IMR-90 (cell line): Measurements from ENCODE around the gene IMPG2. TPM values are rescaled to one million over a fixed set of nuclear protein-coding genes. Genes with fewer than 3 reads are reported as not detected.

Source experiments
- ATAC-seq: fragments of 200-7000 bp; cut with Tn5 transposase; 2 replicates; pipeline ENCODE4 v1.9.1; 2020; ENCODE audit warnings: low read depth, mild to moderate bottlenecking, moderate library complexity
- BruUV-seq: library from RNA; stranded (reverse); fragments of 400-500 nt; replicated peaks from 2 replicates; lab custom pipeline; 2021; lab: Mats Ljungman, UMichigan
- CTCF ChIA-PET: fragments of 300-600 bp; formaldehyde crosslinking; extraction: SDS; loops from one replicate; lab custom pipeline; 2021; ENCODE audit warnings: antibody characterized with exemption; lab: Yijun Ruan, JAX
- POLR2A ChIA-PET: fragments of 300-600 bp; sonication (Branson Sonifier 250); formaldehyde crosslinking; loops from one replicate; lab custom pipeline; 2022; ENCODE audit warnings: antibody characterized with exemption; ENCODE audit not compliant: unreplicated experiment; lab: Charles Lee
- DNase-seq: peaks from one replicate; pipeline ENCODE4 v3.0.0; 2013
- H2AFZ ChIP-seq: replicated peaks from 2 replicates; pipeline ENCODE3; 2013; ENCODE audit warnings: low read length, mild to moderate bottlenecking; ENCODE audit not compliant: poor library complexity
- H2AK5ac ChIP-seq: 2 replicates; pipeline ENCODE4 v1.6.1; 2013; ENCODE audit warnings: low read depth, low read length, inconsistent platforms
- H2AK9ac ChIP-seq: replicated peaks from 2 replicates; pipeline ENCODE3; 2013; ENCODE audit warnings: mild to moderate bottlenecking, low read depth, low read length, moderate library complexity; ENCODE audit not compliant: poor library complexity
- H2BK120ac ChIP-seq: 2 replicates; pipeline ENCODE4 v1.6.1; 2013; ENCODE audit warnings: low read depth, low read length, inconsistent platforms
- H2BK15ac ChIP-seq: 3 replicates; pipeline ENCODE4 v1.6.1; 2013; ENCODE audit warnings: low read depth, low read length, inconsistent platforms
- H2BK20ac ChIP-seq: 2 replicates; pipeline ENCODE4 v1.6.1; 2013; ENCODE audit warnings: low read depth, mild to moderate bottlenecking, inconsistent platforms, low read length, moderate library complexity
- H2BK5ac ChIP-seq: 2 replicates; pipeline ENCODE4 v1.6.1; 2013; ENCODE audit warnings: mild to moderate bottlenecking, low read depth, low read length, inconsistent platforms; ENCODE audit not compliant: poor library complexity, severe bottlenecking
- H3K14ac ChIP-seq: replicated peaks from 2 replicates; pipeline ENCODE4 v1.6.1; 2013; ENCODE audit warnings: low read depth, low read length, inconsistent platforms
- H3K18ac ChIP-seq: 2 replicates; pipeline ENCODE4 v1.6.1; 2013; ENCODE audit warnings: low read depth, low read length, control low read depth
- H3K23ac ChIP-seq: 2 replicates; pipeline ENCODE4 v1.6.1; 2013; ENCODE audit warnings: low read depth, low read length, inconsistent platforms
- H3K27ac ChIP-seq: 2 replicates; pipeline ENCODE4 v1.5.1; 2013; ENCODE audit warnings: mild to moderate bottlenecking, control low read depth, low read length; ENCODE audit not compliant: insufficient read depth
- H3K27me3 ChIP-seq: 2 replicates; pipeline ENCODE4 v1.6.1; 2013; ENCODE audit warnings: low read length; ENCODE audit not compliant: control insufficient read depth, insufficient read depth
- H3K36me3 ChIP-seq: 2 replicates; pipeline ENCODE4 v1.6.1; 2013; ENCODE audit warnings: low read length, mixed read lengths; ENCODE audit not compliant: control insufficient read depth, insufficient read depth
- H3K4ac ChIP-seq: 2 replicates; pipeline ENCODE4 v1.6.1; 2013; ENCODE audit warnings: low read depth, low read length, inconsistent platforms
- H3K4me1 ChIP-seq: 2 replicates; pipeline ENCODE4 v1.6.1; 2013; ENCODE audit warnings: low read length, mixed read lengths; ENCODE audit not compliant: control insufficient read depth, insufficient read depth
- H3K4me2 ChIP-seq: 2 replicates; pipeline ENCODE4 v1.6.1; 2013; ENCODE audit warnings: low read depth, mild to moderate bottlenecking, control low read depth, low read length, moderate library complexity
- H3K4me3 ChIP-seq: 2 replicates; pipeline ENCODE4 v1.5.1; 2013; ENCODE audit warnings: low read depth, mild to moderate bottlenecking, control low read depth, low read length, moderate library complexity; ENCODE audit not compliant: insufficient read depth
- H3K56ac ChIP-seq: 2 replicates; pipeline ENCODE4 v1.6.1; 2013; ENCODE audit warnings: low read length, inconsistent platforms; ENCODE audit not compliant: insufficient read depth; ENCODE audit errors: extremely low read depth
- H3K79me1 ChIP-seq, 2 experiments: 2 replicates each; pipeline ENCODE4 v1.6.1; 2013; ENCODE audit warnings: low read length in 2 of 2, inconsistent platforms in 1 of 2, low read depth in 1 of 2
- H3K9ac ChIP-seq: 2 replicates; pipeline ENCODE4 v1.6.1; 2013; ENCODE audit warnings: low read depth, low read length, control low read depth
- H3K9me1 ChIP-seq: 2 replicates; pipeline ENCODE4 v1.6.1; 2013; ENCODE audit warnings: low read length, inconsistent platforms; ENCODE audit not compliant: insufficient read depth
- H3K9me3 ChIP-seq: 2 replicates; pipeline ENCODE4 v1.6.1; 2013; ENCODE audit warnings: low read length; ENCODE audit not compliant: control insufficient read depth, insufficient read depth
- H4K20me1 ChIP-seq: 2 replicates; pipeline ENCODE4 v1.6.1; 2013; ENCODE audit warnings: low read length, inconsistent platforms; ENCODE audit not compliant: insufficient read depth
- H4K5ac ChIP-seq: 2 replicates; pipeline ENCODE4 v1.6.1; 2013; ENCODE audit warnings: mild to moderate bottlenecking, low read depth, low read length, control low read depth
- H4K8ac ChIP-seq, 2 experiments: 2 replicates each; pipeline ENCODE4 v1.6.1; 2013; ENCODE audit warnings: low read depth in 2 of 2, low read length in 2 of 2, control low read depth in 1 of 2, inconsistent platforms in 1 of 2
- H4K91ac ChIP-seq: 2 replicates; pipeline ENCODE4 v1.6.1; 2013; ENCODE audit warnings: low read depth, low read length, inconsistent platforms; ENCODE audit not compliant: insufficient read depth
- CEBPB ChIP-seq: IDR thresholded peaks from 2 replicates; pipeline ENCODE4 v1.6.1; 2012; ENCODE audit warnings: low read depth, low read length, improper control_type of control experiment
- RFX5 ChIP-seq: IDR thresholded peaks from 2 replicates; pipeline ENCODE4 v1.8.0; 2012; ENCODE audit warnings: low read depth, mild to moderate bottlenecking, low read length, moderate library complexity
- WGBS, 2 experiments: methylation state at CpG; one replicate each; pipeline versions ENCODE4 v1.1.5 to v1.1.7; 2013; ENCODE audit warnings: missing lambda C conversion rate in 2 of 2; ENCODE audit not compliant: insufficient read length in 1 of 2; ENCODE audit errors: extremely low coverage in 2 of 2; 5-methylcytosine and 5-hydroxymethylcytosine counted together
- dilution Hi-C: fragments of 300-500 bp; cut with HindIII; formaldehyde crosslinking; loops from one replicate; pipeline ENCODE4 v1.14.3; 2018; ENCODE audit warnings: low sequenced_read_pairs; ENCODE audit not compliant: unreplicated experiment
- in situ Hi-C: fragments of 300-500 bp; cut with MboI; formaldehyde crosslinking; loops from 3 replicates; pipeline ENCODE4 v1.14.3; 2019; ENCODE audit warnings: low sequenced_read_pairs, inconsistent platforms, mixed read lengths
- intact Hi-C: fragments of 100-400 bp; cut with micrococcal nuclease; formaldehyde crosslinking; loops from 2 replicates; pipeline ENCODE4 v1.10.0; 2022
- polyA plus RNA-seq, 3 experiments: library from polyadenylated mRNA; depleted of rRNA; stranded (reverse); fragments of >200 nt; gene quantifications; 2 replicates each; pipeline ENCODE4 v1.2.3, GENCODE V29; 2012; ENCODE audit warnings: low replicate concordance in 1 of 3
- total RNA-seq: library from RNA; depleted of rRNA; stranded (reverse); fragments of >200 nt; gene quantifications from 2 replicates; pipeline ENCODE4 v1.2.3, GENCODE V29; 2012

The IMPG2 gene
- total and polyA plus RNA-seq, 2 of the 4 experiments (the other 2 are of a cell fraction), result 0.10 to 0.18 TPM

DNA sequence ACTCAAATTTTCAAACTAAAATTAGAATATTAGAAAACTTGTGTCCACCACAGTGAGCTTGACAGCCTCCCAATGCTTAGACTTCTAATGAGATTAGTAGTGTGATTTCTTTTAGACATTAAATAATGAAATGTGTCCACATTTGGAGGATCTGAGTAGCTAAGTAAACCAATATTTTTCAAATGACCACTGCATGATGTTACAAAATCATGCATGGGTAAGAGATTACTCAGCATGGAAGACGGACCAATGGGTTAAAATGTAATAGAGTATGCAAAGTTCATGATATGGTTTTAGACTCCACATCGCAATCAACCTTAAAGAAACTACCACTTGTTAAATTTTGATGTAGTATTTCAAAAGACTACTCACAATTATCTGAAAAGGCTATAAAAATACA lies 130.6 kb downstream of the IMPG2 start:
- Histone ChIP-seq H2BK15ac (no peak overlapping the region), H3K27ac (no peak overlapping the region), H3K4ac (0 out of 2 replicates have a peak overlapping the region, but pooled peaks have one; percentile 29), H3K9me3 (no peaks in the 10 kb centered on the region; the same call in 1 of the 2 replicates), H3K9ac (no peak overlapping the region), H3K4me3 (no peak overlapping the region), H3K36me3 (no peaks in the 10 kb centered on the region), H3K56ac (no peak overlapping the region), H4K8ac (no peak overlapping the region; a peak in 1 of 4 replicates), H3K4me2 (no peak overlapping the region), H3K14ac (no peak overlapping the region), H4K91ac (no peak overlapping the region), H3K79me1 (no peaks in the 10 kb centered on the region), H4K20me1 (no peaks in the 10 kb centered on the region), H2AK5ac (no peak overlapping the region), H3K23ac (no peak overlapping the region), H2AFZ (no peak overlapping the region), H3K4me1 (peaks cover 3% of the 10 kb centered on the region; the same call in 1 of the 2 replicates), H2BK120ac (no peak overlapping the region), H4K5ac (no peak overlapping the region), H2AK9ac (no peak overlapping the region), H3K27me3 (no peaks in the 10 kb centered on the region), H2BK20ac (0 out of 2 replicates have a peak overlapping the region, but pooled peaks have one; percentile 27), H3K18ac (peak overlapping the region; percentile 72; the same call in 1 of the 2 replicates), H3K9me1 (peaks cover 3% of the 10 kb centered on the region; the same call in 1 of the 2 replicates), H2BK5ac (peak overlapping the region; percentile 65)
- peak; percentile 82 for DNase-seq
- ATAC-seq, result peak; percentile 82
- CTCF ChIA-PET, result interaction anchor here (0.9 to 1.3 kb wide), 3 partner anchors 8 to 297 kb away, joined by 3 to 4 read pairs (median 3); no protein-coding TSS in a partner anchor
- dilution Hi-C loops, result no loop called here
- TF ChIP-seq CEBPB (peak; percentile 80), RFX5 (no peak)
- in situ Hi-C loops, result loop anchor here (5.0 kb wide), 1 partner anchor 297 kb away; no protein-coding TSS in a partner anchor
- no CpG with 5 or more reads among the region's 2 CpGs for WGBS, 2 experiments
- intact Hi-C loops, result loop anchor here (5.0 to 10.0 kb wide), 2 partner anchors 237 to 875 kb away; no protein-coding TSS in a partner anchor
- POLR2A ChIA-PET, result no interaction called here
- BruUV-seq, result no TSS peak
